Subcutaneous adipose tissue (tissue), 4 donors: Measurements from ENCODE around the gene C2CD4D. TPM values are rescaled to one million over a fixed set of nuclear protein-coding genes. Genes with fewer than 3 reads are reported as not detected.

Source experiments
- CTCF ChIP-seq: fragments of 450-650 bp; IDR thresholded peaks from one replicate; pipeline ENCODE4 v1.5.1; 2016; ENCODE audit warnings: low read depth, mild to moderate bottlenecking, control low read depth, antibody characterized with exemption, moderate library complexity
- total RNA-seq, 4 donors: library from RNA; depleted of rRNA; stranded (reverse); fragments of >200 nt; gene quantifications; one replicate each; pipeline ENCODE4 v1.1.0, GENCODE V29; 2016

C2CD4D gene
- total RNA-seq, 4 donors from 2014 or later: 0.68 TPM; not detected in 3

- TF ChIP-seq CTCF: no peak
Measured at GRCh38 chr1:151841141-151841540, 1.5 kb upstream of the C2CD4D start.

DNA sequence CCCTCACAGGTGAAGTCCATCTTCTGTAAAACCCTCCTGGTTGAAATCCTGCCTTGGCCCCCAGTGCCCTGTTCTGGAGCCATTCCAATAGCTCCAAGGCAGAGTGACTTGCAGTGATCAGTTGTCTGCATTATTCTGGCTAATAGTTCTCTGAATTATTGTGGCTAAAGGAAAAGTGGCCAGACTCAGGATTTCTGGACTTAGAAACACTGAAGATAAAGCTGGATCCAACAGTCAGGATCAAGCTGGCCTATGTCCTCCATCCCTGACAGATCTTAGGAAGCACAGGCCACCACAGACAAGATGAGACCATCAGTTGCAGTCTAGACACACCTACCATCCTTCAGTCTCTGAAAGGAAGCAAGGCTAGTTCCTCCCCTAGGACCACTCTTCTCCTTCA is 801 bp upstream of the C2CD4D start:
- no peak for TF ChIP-seq CTCF

DNA sequence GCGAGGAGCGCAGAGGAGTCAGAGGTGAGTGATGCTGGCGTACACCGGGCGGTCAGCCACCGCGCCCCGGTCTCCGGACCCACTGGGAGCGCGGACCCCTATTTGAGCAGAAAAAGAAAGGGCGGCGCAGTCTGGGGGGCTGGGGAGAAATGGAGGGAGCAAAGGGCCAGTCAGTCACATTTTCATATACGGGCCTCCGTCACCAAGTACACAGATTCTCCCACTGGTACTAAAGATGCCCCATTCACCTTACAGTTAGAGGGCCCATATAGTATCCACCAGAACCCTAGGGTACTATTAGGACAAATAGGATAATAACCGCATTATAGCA is 573 bp downstream of the C2CD4D start:
- no peak for TF ChIP-seq CTCF

DNA sequence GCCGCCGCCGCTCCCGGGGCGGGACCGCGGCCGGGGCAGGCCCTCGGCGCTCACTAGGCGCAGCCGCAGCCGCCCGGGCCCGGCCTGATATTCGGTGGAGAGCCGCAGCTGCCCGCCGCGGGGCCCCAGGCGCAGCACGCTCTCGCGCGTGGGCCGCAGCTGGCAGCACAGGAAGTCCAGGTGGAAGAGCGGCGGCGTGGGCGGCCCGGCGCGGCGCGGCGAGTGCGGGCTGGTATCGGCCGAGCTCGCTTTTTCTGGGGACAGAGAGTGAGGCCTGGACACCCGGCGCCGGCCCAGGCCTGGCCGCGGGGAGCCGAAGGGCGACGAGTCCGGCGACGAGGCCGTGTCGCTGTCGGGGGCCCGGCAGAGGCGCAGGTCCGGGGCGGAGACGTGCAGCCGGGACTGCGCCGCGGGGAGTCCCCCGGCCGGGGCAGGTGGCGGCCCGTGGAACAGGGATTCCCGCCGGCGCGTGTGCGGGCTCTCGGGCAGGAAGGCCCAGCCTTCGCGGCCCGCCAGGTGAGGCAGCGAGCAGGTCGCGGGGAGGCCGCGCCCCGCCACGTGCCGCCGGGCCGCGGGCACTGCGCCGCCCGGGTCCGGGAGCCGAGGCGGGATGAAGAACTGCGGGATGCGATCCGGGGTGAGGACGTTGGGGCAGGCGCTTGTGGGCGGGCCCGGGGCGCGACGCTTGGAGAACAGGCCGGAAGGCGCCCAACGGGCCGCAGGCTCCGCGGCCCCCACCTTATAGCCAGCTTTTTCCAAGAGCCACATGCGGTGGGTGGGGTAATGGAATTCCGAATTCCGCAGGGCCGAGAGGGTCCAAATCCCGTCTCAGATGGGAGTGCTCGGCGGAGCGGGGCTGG is 1.2 kb downstream of the C2CD4D start:
- TF ChIP-seq CTCF: no peak

- TF ChIP-seq CTCF: no peak
Measured at GRCh38 chr1:151837884-151838221, 1.8 kb downstream of the C2CD4D start.

DNA sequence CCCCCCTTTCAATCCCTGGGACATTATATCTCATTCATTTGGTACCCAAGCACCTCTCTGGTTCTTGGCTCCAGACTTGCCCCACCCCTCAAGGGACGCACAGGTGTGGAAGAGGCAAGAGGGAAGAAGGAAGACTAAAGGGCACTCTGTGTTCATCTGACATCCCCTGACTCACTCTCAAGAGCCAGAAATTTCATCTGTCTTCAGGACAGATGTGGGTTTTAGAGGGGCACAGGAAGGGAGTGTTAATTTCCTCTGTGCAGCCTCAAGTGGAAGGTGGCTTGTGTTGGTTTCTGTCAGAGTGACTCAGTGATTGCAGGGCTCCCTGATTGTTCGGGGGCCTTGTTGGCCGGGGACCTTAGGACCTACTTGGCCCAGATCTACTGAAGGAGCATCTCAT is 2.4 kb downstream of the C2CD4D start:
- no peak for TF ChIP-seq CTCF

DNA sequence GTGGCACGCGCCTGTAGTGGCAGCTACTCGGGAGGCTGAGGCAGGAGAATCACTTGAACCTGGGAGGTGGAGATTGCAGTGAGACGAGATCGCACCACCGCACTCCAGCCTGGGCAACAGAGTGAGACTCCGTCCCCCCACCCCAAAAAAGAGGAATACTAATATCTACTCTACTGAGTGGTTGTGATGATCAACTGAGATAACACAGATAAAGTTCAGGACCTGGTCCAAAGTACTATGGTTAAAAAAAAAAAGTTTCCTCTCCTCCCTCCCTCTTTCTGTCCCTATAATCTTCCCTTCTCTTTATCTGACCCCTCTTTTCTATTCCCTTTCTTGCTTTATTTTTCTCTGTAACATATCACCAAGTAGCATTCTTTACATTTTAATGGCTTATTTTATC is 4.0 kb downstream of the C2CD4D start:
- TF ChIP-seq CTCF: no peak
